SIG-M5 (cell line): ENCODE measurements around the gene COMT.

Source experiments
- DNase-seq: peaks from one replicate; lab custom pipeline; 2025; lab: John Stamatoyannopoulos, UW

The COMT gene

DNA sequence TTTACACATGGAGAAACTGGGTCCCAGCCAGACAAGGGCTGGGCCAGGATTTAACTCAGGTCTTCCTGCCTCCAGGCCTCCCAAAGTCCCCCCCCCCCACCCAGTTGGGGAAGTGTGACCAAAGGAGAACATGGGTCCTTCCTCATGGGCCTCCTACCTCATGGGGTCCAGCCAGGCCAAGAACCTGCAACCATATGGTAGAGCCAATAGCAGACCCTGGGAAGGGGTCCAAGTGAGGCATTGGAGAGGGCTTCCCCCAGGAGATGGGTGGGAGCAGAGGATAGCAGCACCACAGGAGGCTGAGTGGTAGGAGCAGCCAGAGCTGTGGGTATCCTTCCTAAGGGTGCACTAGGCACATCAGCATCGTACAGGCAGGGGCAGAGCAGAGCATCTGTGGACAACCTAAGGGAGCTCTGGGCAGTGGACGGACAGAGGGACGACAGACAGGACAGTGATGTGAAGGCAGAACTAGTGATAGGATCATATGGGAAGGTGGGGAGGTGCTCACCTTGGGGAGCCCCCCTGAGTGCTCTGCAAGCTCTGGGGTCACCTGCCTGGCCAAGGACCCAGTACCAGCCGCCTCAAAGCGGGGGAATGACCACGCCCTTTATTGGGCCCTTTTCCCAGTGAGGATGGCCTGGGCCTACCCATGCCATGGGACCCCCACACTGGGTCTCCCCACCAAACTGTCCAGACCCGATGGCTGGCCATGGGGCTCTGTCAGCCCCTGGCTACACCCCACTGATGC, 70.6 kb downstream of the COMT start:
- DNase-seq: no peak

DNA sequence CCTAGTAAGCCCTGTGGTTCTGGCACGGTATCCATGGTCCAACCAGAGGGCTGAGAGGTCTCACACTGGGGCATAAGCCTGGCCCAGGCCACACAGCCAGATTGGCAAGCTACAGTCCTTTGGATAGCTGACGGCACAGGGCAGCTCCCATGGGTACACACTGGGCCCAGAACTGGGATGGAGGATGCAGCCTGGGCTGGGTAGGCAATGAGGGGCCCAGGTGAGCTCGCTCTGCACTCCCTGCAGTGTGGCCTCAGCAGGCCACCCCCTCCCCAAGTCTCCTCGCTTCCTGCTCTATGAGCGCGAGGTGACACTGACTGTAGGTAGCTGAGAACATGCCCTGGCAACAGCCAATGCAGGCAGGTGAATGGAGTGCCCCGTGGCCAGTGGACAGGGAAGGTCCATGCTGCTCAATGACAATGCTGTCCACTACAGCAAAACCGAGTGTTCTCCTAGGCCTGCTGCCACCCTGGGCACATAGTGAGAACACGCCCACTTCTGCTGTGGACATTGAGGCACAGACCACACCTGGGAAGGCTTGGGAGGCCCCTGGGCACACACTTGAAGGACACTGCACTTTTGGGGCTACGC, 71.3 kb downstream of the COMT start:
- no peak for DNase-seq

DNA sequence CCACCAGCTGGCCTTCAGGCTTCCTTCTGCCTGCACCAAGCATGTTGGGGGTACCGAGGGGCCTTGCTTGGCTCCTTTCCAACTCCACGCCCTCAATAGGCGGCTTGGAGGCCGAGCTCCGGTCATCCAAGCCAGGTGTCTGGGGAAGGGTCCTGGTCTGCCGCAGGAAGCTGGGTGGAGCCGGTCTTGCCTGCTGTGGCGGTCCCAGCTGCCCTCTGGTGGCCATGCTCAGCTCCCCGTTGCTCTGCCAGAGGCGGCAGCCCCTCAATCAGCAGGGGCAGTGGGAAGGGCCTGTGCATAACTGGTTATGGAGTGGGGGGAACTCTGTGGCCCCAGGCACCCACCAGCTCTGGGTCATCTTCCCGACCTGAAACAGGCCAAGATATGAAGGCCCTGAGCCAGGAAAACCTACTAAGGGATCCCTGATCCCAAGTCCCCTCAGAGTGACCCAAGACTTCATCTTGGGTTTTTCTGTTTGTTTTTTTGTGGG, 71.9 kb downstream of the COMT start:
- DNase-seq: no peak

DNA sequence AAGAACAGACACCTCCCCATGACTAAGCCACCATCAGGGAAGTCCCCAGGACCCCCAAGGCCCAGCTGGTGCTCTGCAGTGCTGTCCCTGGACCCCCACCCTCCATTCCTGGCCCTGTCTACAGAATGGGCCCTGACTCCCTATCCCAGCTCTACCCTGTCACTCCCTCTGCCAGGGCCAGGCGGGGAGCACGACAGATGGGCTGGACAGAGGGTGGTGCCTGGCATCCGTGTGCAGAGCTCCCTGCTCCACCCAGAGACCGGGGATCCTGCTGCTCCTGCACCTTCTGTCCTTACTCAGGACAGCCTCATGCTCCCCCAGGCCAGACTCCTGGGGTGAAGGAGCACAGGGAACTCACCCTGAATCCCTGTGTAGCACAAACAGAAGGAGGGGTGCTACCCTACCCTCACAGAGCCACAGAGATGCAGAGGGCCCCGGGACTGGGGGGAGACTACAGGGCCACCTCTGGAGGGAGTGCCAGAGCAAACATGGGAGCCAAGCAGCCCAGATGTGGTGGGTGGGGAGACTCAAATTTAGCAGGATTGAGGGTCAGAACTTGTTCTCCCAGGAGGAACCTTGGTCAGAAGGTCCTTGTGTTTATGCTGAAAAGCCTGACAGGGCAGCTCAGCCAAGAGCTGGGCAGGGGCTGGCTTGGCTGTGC, 73.1 kb downstream of the COMT start:
- no peak for DNase-seq

- no peak for DNase-seq
These were observed 73.6 kb downstream of the COMT start for GRCh38 chr22:20015187-20015625.

DNA sequence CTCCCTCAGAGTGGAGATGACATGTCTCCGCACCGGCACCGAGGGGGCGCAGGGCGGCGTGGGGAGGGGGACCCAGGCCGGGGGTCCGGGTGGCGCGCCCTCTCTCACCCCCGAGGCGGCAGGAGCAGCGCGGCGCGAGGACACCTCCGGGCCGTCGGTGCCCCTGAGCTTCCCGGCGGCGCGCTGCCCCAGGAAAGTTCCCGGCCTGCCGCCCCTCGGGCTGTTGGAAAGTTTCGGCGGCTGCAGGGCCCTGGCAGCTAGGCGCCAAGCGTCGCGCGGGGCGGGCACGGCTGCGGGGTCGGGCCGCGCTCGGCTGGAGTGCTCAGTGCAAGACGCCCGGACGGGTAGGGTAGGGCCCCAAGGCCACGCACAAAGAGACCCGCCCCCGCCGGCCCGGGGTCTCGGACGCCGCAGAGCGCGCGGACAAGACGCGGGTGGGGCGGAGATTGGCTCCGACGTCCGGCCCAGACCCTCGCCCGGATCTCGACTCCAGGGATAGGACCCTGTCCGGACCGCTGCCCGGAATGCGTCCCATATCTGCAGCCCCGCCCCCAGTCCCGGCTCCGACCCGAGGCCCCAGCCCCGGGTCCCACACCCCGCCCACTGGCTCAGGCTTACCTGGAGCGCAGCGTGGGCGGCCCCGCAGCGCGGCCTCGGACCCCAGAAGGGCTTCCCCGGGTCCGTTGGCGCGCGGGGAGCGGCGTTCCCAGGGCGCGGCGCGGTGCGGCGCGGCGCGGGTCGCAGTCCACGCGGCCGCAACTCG, 74.6 kb downstream of the COMT start:
- no peak for DNase-seq

DNA sequence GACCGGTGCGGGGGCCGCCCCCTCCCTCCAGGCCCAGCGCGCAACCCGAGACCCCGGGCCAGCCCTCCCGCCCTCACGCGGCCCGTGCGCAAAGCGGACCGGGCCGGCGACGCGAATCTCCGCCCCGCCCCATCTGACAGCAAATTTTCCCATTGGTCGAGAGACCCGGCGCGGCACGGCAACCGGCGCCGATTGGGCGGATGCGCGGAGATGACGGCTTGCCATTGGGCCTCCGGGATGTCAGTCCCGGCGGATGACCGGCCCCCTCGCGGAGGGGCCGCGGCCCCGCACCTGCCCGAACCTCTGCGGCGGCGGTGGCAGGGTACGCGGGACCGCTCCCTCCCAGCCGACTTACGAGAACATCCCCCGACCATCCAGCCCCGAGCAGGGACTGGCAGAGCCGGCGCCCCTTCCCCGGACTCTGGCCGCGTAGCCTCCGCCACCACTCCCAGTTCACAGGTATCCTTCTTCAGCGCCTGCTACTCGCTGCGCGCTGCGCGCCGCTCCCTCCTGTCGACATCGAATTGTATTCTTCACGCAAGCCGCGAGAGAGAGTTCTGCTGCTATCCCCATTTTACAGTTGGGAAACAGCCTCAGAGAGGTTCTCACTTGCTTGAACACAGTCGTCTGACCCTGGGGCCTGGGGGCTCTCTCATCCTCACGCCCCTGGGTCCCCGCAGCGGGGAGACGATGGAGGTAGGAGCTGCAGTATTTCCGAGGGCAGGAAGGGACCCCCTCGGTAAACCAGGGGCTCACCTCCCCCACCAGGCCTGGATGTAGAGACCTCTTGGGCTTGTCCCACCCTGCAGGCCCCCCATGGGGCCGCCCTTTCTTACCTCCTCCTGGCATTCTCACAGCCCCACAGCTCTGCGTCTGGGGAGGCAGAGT, 75.4 kb downstream of the COMT start, which contains the start of gene ARVCF:
TSS of gene ARVCF (minus strand) at position 90 of the 888 bp plus-strand sequence. CDS start 26,029 bp downstream, outside the sequence.
- DNase-seq: peak; percentile 26

DNA sequence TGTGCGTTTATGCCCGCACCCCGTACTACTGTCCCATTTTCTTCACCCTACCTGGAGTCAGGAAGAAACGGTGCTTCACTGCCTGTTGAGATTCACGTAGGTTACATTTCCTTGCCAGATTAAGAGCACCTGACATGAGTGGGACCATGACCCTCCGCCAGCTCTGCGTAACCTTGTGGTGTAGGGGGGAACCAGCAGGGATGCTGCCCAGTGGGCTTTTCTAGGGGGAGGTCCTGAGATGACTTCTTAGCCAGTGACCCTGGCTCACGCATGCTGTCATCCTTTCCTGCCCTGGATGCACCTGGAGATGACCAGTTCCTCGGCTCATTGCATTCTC, 76.0 kb downstream of the COMT start:
- DNase-seq: no peak

- DNase-seq: no peak
These were observed 76.4 kb downstream of the COMT start for GRCh38 chr22:20018001-20018400.
